Epithelial cell of prostate (primary cell): ENCODE measurements around the gene IL36A.

Experiments used
- DNase-seq: peaks from one replicate; pipeline ENCODE4 v3.0.0-alpha.2; 2011; ENCODE audit warnings: low read depth, low spot score
- H3K27ac ChIP-seq: fragments of 450-650 bp; 2 replicates; pipeline ENCODE4 v1.5.1; 2017; ENCODE audit warnings: mild to moderate bottlenecking

The IL36A gene

DNA sequence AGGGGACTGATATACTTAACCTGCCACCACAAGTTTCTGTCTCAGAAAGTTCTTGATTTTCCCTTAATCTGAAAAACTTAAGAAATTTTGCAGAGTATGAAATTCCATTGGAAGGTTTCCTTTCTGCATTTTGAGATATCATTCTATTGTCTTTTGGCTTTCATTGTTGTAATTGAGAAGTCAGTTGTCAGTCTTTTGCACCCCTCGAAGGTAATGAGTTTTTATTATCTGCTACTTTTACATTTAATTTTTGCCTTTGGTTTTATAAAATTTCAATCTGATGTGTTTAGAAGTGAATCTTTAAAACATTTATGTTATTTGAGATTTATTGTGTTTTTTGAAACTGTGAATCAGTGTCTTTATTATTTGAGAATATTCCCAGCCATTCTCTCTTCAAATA is 4.8 kb upstream of the IL36A start:
- H3K27ac ChIP-seq = no peak overlapping the region
- no peak for DNase-seq

DNA sequence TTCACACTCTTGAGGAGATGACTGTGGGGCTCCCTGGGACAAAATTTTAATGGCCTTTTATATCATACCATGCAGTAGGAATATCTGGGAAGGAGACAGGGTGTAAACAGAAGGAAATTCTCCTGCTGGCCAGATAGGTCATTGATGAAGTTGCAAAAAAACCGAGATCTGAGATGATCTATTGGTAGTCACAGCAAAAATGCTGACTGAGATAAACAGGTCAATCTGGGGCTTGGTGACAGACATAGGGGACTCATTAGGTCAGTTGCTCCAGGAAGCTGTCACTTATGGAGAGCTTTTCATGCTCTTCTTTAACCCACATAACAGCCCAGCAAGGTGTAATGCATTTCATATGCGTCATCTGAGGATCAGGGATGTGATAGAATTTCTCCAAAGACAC is 2.6 kb upstream of the IL36A start:
- H3K27ac ChIP-seq = no peak overlapping the region
- DNase-seq = no peak

DNA sequence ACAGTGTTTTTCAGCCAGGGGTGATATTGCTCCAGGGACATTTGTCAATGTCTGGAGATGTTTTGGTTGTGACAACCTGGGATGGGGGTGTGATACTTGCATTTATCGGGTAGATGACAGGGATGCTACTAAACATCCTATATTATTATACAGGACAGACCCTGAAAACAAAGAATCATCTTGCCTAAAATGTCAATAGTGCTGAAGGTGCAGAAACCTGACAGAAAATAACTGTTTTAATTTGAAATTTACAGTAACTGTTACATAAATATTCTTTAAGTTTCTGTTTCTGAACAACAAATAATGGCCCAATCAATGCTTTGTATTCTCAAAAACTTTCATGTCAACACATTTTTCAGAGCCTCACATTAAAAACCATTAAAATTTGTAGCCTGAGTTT is 2.0 kb downstream of the IL36A start:
- no peak for DNase-seq

DNA sequence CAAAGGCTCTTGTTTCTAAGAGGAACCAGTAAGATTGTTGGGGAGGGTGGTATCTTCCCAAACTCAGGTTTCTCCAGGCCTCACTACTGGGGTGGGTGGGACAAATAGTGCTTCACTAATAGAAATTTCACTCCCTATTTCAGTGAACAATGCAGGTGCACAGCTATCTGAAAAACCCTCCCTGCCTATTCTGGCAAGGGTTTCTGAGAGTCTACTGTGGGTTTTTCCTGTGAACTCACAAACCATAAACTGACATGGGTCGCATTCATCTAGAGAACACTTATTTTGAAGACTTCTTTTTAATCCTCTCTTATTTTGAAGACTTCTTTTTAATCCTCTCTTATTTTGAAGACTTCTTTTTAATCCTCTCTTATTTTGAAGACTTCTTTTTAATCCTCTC is 4.4 kb downstream of the IL36A start:
- no peak for DNase-seq
- no peak overlapping the region for H3K27ac ChIP-seq

More for the DNA sequence above, 2.0 kb downstream of the IL36A start:
- no peak overlapping the region for H3K27ac ChIP-seq

DNA sequence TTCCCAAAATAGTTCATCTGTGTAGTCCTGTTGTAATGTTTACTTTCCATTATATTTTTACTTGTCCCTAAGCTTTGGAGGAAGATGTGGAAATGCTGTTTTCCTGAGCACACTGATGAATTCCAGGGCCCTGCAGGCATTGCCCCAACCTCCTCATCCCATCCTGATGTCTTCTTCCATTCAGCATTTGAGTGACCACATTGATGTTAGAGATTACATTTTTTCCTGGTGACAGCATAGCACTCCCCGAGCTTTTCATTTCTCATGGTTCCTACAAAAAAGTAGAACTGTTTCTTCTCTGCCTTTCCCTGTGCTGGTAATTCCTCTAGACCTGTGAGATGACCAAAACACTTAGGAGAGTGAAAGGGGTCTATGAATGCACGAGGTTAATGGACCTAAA is 4.8 kb downstream of the IL36A start:
- no peak for DNase-seq

DNA sequence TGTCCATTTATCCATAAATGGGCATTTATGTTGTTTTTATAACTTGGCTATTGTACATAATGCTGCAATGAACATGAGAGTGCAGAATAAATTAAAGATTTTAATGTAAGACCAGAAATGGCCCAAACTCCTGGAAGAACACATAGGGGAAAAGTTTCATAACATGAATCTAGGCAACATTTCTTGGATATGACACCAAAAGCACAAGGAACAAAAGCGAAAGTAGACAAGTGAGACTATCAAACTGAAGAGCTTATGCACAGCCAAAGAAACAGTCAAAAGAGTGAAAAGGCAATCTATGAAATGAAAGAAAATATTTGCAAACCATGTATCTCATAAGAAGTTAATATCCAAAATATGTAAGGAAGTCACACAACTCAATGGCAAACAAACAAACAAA is 5.8 kb downstream of the IL36A start:
- DNase-seq = no peak
- no peak overlapping the region for H3K27ac ChIP-seq

More for the DNA sequence above, 4.8 kb downstream of the IL36A start:
- no peak overlapping the region for H3K27ac ChIP-seq

DNA sequence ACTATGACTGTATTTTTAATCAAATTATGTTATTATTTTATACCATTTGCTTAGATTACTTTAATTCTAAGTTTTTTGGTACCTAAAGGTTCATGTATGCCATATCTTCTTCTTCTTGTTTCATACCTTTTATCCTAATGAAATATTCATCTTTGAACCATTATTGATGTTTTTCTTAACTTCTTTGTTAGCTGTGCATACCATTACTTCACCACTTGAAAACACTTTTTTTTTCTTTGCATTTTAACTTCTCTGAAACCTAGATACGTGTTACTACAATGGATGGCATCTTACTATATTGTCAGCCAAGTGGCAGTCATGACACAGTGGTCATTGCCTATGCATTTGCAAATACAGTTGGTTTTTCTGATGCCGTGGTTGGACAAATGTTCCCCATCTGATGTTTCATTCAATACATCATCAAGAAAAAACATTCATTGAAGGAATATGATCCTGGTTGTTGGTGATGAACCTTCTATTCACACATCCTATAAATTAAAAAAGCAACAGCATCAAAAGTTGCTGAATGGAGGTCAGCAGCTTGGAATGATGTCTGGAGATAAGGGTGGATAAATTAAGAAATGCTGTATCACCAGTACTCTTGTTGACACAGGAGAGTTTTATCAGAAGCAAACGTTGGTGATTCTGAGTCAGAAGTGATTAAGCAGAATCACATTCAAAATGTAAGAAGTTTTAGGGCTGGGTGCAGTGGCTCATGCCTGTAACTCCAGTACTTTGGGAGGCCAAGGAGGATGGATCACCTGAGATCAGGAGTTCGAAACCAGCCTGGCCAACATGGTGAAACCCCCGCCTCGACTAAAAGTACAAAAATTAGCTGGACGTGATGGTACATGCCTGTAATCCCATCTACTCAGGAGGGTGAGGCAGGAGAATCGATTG is 7.4 kb downstream of the IL36A start:
- peak; percentile 60 for DNase-seq
- H3K27ac ChIP-seq = peak overlapping the region; percentile 35

DNA sequence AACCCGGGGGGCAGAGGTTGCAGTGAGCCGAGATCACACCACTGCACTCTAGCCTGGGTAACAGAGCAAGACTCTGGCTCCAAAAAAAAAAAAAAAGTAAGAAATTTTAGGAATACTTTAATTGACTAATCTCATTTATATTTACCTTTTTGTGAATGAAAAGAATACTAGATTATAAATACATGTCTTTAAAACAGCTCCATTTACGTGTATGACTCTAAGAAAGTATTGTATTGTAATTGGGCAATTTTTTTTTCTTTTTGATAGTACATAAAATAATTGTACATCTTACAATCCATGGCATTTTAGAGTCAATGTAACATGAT is 8.0 kb downstream of the IL36A start:
- no peak for DNase-seq
- H3K27ac ChIP-seq = peak overlapping the region; percentile 35

DNA sequence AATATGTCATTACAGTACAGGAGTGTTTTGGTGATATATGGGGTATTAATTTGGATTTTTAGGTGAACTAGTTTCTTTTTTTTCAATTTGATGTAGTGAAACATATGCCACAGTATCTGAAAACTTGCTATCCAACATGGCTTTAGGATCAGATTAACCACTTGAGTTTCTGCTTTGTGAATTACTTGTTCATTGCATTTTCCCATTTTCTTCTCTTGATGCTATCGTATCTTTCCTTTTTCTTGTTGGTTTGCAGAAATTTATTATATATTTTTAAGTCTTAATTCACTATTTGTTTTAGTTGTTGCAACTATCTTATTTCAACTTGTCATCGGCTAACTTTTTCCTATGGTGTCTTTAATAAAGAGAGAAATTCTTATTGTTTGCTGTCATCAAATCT is 8.8 kb downstream of the IL36A start:
- DNase-seq = no peak
- no peak overlapping the region for H3K27ac ChIP-seq

DNA sequence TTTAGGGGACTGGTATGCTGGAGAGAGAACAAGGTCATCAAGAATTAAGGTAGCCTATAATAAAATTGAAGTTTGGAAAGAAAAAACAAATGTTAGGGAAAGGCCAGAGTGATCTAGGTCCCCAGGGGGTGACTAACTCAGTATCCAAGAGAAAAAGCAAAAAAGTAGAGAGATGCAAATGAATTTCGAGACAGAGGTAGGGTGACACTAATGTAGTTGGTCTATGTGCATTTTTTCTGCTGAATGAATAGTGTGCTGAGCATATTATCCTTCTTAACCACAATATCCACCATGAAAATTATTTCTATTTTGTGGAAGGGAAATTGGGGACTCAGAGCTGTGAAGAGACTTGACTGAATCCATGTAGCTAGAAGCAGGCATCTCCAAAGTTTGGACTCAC is 9.8 kb downstream of the IL36A start:
- DNase-seq = no peak

DNA sequence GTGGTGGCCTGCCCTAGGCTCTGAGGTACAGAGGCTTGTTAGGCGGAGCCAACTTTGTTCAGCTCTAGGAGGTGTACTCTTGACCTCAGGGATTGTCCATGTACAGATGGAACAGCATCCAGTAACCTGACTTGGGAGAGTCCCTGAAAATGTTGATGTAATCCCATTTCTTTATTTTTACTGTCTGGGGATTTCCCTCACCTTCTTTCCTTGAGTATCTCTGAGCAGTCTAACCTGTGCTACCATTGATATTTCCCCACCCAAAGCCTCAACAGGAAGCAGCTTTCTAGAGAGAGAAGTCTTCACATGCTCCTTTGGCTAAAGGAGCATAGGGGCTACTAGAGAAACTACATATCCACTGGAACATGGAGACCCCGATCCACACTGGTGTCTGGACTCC is 10.4 kb downstream of the IL36A start:
- no peak overlapping the region for H3K27ac ChIP-seq
- no peak for DNase-seq

More for the DNA sequence above, 9.8 kb downstream of the IL36A start:
- H3K27ac ChIP-seq = no peak overlapping the region

DNA sequence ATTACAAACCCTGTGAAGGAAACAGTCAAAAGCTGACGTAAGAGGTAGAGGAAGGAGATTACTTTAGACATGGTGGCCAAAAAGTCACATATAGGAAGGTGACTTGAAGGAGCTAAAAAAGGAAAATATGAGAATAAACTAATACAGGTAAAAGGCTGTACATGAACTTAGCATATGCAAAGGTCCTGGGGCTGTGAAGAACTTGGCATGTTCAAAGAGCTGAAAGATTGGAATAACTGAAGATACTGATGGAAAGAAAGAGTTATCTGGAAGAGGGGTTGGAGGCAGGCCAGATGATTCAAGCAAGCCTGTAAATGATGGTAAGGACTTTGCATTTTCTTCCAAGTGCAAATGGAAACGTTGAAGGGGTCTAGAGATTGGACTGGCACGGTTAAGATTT is 13.2 kb downstream of the IL36A start:
- DNase-seq = no peak

DNA sequence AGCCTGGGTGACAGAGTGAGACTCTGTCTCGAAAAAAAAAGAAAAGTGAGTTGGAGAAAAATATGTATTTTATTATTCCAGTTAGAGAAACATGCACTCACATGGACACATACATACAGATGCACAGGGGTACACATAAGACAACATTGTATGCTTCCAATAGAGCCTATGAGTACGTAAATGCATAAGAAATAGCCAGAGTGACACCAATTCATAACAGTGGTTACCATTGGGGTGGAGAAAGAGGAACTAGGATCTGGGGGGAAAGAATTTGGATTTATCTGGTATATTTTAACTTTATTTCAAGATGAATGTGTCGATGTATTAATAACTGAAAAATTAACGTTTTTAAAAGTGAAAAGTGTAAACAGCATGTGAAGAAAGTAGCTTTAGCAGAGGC is 16.1 kb downstream of the IL36A start:
- no peak overlapping the region for H3K27ac ChIP-seq
- DNase-seq = no peak

More for the DNA sequence above, 13.2 kb downstream of the IL36A start:
- H3K27ac ChIP-seq = no peak overlapping the region

DNA sequence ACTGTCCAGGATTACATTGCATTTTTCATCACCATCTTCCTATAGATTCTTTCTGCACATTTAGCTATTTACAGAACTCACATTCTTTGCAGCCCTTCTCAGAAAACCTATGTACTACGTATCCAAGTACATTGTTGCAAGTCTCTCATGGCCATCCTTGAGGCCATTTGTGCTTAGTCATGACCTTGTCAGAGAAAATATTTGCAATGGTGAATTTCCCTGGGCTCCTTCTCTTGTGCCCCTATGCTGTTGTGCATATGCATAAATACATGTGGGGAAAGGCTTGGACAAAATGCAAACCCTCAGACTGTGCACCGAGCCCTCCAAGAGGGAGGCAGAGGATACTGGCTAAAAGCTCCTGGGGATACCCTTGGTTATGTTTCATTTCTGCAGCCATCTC is 19.5 kb downstream of the IL36A start:
- H3K27ac ChIP-seq = no peak overlapping the region
- no peak for DNase-seq

DNA sequence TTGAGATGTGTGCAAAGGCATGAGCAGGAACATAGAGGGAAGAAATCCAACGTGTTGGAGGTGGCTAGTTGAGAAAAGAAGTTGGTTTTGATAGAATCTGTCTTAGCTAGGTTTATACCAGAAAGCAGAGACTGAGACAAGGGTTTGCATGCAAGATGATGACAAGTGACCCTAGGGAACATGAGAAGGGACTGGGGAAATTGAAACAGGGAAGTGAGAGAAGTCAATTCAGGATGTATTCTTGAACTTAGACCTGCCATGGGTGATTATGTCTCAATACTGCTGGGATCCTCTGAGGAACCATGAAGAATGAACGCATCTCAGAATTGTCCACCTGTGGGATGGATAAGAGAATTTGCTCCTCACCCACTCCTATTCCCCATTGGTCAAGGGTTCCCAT is 20.5 kb downstream of the IL36A start:
- DNase-seq = no peak

DNA sequence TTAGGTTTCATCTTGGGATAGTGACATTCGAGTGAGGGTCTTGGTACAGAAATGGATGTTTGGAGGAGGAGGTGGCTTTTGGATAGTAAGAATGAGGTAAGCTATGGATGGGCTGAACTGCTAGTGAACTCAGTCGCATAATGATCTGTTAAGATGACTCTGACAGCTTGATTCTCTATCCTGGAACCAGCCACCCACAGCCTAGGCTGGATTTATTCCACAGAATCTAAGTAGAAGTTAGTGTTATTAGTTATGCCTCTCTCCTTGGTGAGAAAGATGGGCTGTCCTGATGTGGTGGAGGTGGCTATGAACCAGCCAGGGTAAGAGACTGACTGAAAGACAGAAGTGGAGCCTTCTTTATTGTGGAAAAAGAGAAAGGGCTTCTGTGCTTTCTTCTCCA is 22.4 kb downstream of the IL36A start:
- no peak for DNase-seq
- H3K27ac ChIP-seq = no peak overlapping the region

More for the DNA sequence above, 20.5 kb downstream of the IL36A start:
- no peak overlapping the region for H3K27ac ChIP-seq

DNA sequence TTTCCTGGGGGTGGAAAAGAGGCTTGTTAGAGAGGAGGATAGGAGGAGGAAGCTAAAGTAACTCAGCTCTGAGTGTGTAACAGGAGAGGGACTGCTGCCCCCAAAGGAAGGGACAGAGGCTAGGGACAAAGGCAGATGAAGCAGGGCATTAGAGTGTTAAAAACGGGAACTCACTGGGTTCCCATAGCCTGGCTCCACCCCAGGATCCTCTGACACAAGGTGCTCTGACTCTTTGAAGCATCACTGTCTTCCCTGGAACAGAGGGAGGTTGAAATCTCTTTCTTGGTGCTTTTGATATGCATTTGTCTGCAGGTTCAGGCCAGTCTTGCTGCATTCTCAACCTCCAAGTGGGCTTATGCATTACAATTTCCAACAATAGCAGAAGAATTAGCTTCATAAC is 22.9 kb downstream of the IL36A start:
- no peak for DNase-seq
- no peak overlapping the region for H3K27ac ChIP-seq

DNA sequence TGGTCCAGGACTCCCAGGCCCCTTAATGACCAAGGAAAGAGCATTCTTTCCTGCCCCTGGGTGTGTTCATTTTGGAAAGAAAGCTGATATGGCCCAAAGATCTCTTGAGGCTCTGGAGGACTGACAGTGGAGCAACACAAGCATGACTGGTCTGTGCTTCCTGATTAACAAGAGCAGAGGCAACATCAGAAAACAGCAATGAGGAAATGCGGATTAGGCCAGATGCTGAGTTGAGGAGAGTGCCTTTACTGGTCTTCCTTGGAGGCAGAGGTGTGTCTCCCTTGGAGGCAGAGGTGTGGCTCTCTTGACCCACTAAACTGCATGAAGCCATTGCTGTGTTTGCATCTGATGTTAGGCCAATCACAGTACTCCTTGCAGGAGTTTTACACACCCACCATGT is 27.5 kb downstream of the IL36A start:
- no peak overlapping the region for H3K27ac ChIP-seq
- DNase-seq = no peak

DNA sequence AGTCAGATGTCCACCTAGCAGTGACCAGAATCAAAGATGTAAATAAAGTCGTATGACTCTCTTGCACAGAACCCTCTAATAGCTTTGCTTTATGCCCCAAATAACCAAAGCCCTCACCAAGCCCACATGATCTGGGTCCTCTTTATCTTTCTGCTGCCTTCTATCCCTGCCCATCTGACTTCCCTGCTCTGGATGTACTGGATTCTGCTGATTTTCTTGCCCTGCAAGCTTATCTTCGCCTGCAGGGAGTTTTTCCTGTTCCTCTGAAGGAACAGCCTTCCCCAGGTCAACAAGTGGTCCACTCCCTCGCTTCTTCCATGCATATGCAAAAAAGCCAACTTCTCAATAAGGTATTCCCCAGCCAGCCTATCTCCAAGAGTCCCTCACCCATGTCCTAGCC is 28.8 kb downstream of the IL36A start:
- no peak for DNase-seq
- H3K27ac ChIP-seq = no peak overlapping the region

DNA sequence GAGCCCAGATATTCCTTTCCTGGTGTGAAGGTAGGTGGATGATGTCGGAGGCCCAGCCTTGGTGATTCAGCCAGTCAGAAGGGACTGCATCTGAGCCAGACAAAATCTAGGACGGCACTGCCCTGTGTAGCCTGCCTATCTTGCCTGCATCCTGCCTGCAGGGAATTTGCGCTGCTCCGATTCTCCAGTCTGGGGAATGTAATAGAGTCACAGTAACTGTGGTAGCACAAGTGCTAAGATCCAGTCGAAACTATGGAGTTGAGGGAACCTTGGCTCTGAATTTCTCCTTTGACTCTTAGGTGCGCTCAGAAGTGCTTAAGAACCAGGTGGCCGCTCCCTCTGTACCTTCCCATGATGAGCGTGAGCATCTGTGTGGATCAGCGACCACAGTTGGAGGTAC is 31.5 kb downstream of the IL36A start:
- DNase-seq = no peak
- no peak overlapping the region for H3K27ac ChIP-seq

DNA sequence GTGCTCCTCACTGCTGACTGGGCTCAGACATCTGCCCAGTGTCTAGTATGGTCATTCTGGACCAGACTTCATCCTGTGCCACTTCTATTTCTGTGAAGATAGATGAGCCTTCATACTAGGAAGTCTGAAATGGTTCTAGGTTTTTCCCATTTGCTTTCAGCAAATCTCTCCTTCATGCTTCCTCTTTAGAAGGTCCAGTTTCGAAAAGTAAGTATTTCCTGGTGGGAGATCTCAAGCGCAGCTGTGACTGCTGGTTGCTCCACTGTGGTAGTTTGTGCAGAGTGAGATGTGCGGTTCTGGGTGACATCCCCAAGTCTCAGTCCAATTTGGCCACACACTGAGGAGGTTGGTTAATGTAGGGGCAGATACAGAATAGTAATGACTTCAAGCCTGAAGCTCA is 33.0 kb downstream of the IL36A start:
- no peak overlapping the region for H3K27ac ChIP-seq
- no peak for DNase-seq

DNA sequence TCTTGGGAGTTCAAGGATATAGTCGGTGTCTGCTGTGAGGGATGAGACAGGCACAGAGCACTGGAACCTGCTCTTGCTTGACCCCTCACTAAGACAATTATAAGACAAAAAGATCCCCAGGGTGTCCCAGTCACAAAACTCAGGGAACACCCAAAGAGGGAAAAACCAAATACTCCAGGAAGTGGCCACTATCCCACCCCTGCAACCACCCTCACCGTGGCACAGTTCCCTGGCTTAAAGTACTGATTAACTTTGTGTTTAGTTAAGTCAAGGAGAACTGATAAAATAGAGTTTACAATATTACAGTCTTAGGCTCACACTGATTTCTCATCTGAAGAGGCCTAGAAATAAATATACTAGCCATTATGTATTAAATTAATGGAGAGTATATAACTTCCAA is 33.9 kb downstream of the IL36A start:
- DNase-seq = no peak
- no peak overlapping the region for H3K27ac ChIP-seq
